Esophagus muscularis mucosa (tissue), 4 donors: ENCODE results near the gene KLHL11.

Source experiments
- CTCF ChIP-seq, 3 experiments: fragments of 200-600 bp in 2 of 3; fragments of 450-650 bp in 1 of 3; sonication (generic) in 2 of 3; IDR thresholded peaks; one replicate each; pipeline ENCODE4 v1.5.1; 2017 to 2019; ENCODE audit warnings: antibody characterized with exemption in 3 of 3, mild to moderate bottlenecking in 2 of 3, moderate library complexity in 1 of 3
- EP300 ChIP-seq: sonication (generic); formaldehyde crosslinking; IDR thresholded peaks from one replicate; pipeline ENCODE4 v1.6.1; 2017; ENCODE audit warnings: antibody characterized with exemption
- POLR2A ChIP-seq: fragments of 450-650 bp; IDR thresholded peaks from one replicate; pipeline ENCODE4 v1.6.1; 2017; ENCODE audit warnings: antibody characterized with exemption, moderate library complexity, mild to moderate bottlenecking, low read depth
- POLR2AphosphoS5 ChIP-seq, 2 donors: sonication (generic); formaldehyde crosslinking; IDR thresholded peaks; one replicate each; pipeline ENCODE4 v1.6.1; 2017; ENCODE audit warnings: antibody characterized with exemption in 2 of 2

GRCh38 chr17:41825175-41825845 is 39.9 kb downstream of the KLHL11 start:
- TF ChIP-seq POLR2AphosphoS5 (IDR thresholded peaks at IDR 0.05) (no peak), CTCF (IDR thresholded peaks at IDR 0.05) (no peak), POLR2A (no peak), EP300 (no peak)
